ENCODE results near the gene CEP83.

- TF ChIP-seq CTCF (optimal IDR thresholded peaks at IDR 0.05 in 1 of 3, IDR thresholded peaks at IDR 0.05 in 1 of 3, conservative IDR thresholded peaks at IDR 0.05 in 1 of 3; ENCODE audit: extremely low read depth in 1 of 3, insufficient read depth in 2 of 3, low read length in 3 of 3): no peak
- no peak for TF ChIP-seq EZH2 (IDR thresholded peaks at IDR 0.05; ENCODE audit: low read length)
Measured at GRCh38 chr12:94435511-94435927, 24.1 kb downstream of the CEP83 start.
